ENCODE data around the gene EPB41L1.

EPB41L1 gene

GRCh38 chr20:36262440-36262839, 107.9 kb downstream of the EPB41L1 start:
- DNase-seq (ENCODE audit: low read depth), result no peak

DNA sequence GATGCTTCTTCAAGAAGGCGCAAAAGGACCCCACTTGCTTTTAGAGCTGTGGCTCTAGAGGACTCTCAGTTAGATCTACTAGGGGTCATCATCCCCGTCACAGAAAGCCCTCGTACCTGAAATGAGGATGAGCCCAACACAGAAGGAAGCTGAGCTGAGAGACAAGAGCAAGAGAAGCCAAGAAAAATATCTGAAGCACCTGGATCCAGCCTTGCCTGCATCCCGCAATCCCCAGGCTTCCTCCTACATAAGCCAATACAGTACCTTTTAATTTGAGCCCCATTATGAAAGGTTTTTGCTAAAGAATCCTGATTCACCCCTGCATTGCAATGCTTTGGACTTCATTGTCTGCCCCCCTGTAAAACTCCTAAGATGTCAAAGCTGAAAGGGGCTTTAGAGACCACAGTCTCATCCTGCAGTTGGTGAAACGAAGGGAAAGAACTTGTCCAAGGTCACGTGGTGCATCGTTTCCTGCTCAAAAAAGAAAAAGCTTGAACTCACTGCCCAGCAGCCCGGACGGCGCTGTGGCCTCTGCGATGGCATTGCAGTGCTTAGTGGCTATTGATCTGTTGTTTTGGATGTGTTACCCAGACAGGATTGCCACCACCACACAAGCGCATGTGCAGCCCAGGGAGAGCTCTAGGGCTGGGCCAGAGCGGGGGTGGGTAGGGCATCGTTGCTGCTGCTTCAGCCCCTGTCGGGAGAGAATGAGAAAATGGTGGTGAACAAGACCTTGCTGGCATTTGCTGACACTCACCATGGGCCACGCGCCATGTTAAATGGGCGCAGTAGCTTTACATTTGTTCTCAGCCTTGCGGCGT, 110.1 kb downstream of the EPB41L1 start:
- DNase-seq (ENCODE audit: low read depth), result no peak

- DNase-seq (ENCODE audit: low read depth), result no peak
These were observed 111.6 kb downstream of the EPB41L1 start for GRCh38 chr20:36266189-36266588.

GRCh38 chr20:36267605-36268381, 113.3 kb downstream of the EPB41L1 start:
- DNase-seq (ENCODE audit: low read depth), result no peak

- DNase-seq (ENCODE audit: low read depth), result no peak
These were observed 114.2 kb downstream of the EPB41L1 start for GRCh38 chr20:36268440-36269342.

DNA sequence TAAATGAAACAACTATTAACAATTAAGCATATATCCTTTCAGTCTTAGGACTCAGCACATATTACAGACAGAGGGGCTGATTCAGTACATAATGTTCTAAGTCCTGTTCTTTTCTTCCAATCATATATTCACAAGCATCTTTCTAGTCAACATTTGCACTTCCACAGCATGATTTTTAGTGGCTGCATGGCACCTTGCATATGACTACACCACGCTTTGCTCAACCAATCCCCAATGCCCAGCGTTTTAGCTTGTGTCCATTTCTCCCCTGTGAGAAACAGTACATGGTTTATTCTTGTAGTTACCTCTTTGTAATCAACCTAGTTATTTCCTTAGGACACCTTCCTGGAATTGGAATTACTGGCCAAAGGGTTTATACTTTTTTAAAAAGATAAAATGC, 115.0 kb downstream of the EPB41L1 start:
- DNase-seq (ENCODE audit: low read depth), result no peak

- DNase-seq (ENCODE audit: low read depth), result no peak
These were observed 116.5 kb downstream of the EPB41L1 start for GRCh38 chr20:36270744-36271638.

DNA sequence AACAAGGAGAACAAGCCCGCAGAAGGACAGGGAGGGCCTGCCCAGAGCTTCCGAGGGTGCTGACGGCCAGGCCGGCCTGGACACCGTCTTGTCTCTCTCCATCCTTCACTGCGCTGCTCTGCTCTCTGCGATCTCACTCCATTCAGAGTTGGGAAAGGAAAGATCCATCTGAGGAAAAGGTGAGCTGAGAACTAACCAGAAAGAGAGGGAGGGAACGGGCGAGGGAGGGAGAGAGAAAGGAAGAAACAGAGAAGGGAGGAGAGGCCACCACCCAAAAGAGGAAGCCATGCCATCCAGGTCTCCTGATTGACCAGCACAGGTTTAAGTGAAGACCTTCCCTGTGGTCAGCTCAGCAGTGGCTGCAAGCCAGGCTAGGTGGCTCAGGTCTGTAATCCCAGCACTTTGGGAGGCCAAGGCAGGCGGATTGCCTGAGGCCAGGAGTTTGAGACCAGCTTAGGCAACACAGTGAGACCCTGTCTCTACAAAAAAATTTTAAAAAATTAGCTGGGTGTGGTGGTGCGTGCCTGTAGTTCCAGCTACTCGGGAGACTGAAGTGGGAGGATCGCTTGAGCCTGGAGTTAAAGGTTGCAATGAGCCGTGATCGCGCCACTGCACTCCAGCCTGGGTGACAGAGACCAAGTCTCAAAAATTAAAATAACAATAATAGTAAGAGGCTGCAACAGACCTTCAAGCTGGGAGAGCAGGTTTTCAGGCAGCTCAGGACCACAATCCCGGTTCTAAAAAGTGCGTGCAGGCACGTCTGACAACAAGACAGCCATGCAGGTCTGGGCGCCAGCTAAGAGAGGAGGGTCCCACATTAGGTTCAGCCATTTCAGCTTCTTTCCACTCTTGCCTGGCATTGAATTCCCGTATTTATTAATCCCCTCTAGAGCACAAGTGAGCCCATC, 117.4 kb downstream of the EPB41L1 start:
- no peak for DNase-seq (ENCODE audit: low read depth)

DNA sequence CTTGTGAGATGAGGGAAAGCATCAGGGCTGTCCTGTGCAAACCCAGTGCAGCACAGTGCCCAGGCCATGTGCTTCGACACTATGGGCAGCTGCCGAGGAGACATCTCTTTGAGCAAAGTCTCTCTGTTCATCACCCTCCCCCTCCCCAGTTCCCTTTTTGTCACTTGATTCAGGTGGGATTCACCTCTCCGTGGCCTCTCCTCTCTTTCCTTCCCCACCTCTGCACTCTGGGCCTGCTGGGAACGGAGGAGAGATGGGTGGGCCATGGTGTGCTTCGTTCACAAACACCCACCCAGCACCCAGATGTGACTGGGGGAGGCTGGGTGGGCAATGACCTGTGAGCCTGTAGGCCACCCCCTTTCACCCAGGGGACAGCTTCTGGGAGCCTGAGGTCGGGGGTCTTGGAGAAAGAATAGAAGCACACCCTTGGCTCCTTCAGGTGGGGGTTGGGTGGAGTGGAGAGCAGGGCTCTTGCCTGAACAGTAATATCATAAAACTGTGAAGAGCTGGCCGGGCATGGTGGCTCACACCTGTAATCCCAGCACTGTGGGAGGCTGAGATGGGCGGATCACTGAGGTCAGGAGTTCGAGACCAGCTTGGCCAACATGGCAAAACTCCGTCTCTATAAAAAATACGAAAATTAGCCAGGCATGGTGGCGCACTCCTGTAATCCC, 118.1 kb downstream of the EPB41L1 start:
- no peak for DNase-seq (ENCODE audit: low read depth)

DNA sequence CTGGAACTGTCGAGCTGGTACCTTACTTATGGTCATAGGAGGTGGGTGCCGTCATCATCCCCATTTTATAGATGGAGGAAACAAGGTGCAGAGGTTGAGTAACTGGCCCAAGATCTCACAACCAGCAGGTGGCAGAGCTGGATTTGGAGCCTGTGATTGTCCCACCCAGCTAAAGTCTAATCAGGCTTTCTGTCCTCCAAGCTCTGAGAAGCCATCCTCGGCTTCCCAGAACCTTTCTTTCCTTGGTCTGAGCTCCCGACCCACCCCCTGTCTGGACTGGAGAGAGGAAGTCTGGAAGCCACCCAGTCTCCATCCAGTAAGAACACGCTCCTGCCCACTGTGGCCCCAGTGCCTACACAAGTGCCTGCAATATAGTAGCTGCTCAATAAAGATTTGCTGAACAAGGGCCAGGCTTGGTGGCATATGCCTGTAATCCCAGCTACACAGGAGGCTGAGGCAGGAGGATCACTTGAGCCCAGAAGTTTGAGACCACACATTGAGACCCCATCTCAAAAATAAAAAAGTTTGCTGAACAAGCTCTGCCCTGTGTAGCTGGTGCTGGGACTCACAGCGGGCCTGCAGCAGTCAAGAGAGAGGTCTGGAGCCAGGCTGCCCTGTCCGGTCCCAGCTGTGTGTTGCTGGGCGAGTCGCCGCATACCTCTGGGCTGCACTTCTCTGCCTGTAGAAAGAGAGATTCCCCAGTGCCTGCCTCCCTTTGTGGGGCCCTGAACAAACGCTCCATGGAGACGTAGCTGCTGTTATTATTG, 119.1 kb downstream of the EPB41L1 start:
- peak; percentile 1 for DNase-seq (ENCODE audit: low read depth)

GRCh38 chr20:36274181-36274841, 119.8 kb downstream of the EPB41L1 start:
- DNase-seq (ENCODE audit: low read depth), result no peak

- DNase-seq (ENCODE audit: low read depth), result no peak
These were observed 120.5 kb downstream of the EPB41L1 start for GRCh38 chr20:36275011-36275410.

GRCh38 chr20:36275441-36276189, 121.1 kb downstream of the EPB41L1 start:
- DNase-seq (ENCODE audit: low read depth), result no peak

DNA sequence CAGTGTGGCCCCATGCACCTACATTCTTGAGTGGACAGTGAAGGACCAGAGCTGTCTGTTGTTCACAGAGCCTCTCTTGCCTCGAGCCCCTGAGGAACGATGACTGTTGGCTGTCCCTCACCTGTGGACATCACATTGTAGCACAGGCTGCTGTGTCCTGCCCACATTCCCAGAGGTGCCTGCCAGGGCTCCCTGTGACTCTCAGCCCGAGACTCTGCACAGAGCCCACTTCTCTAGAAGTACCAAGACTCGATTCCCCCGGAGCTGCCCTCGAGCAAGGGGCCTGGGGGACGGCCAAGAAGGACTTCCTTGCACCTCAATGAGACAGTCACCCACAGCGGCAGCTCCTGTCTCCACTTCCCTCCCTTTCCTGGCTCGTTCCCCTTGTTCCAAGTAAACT, 123.0 kb downstream of the EPB41L1 start:
- DNase-seq (ENCODE audit: low read depth), result no peak

DNA sequence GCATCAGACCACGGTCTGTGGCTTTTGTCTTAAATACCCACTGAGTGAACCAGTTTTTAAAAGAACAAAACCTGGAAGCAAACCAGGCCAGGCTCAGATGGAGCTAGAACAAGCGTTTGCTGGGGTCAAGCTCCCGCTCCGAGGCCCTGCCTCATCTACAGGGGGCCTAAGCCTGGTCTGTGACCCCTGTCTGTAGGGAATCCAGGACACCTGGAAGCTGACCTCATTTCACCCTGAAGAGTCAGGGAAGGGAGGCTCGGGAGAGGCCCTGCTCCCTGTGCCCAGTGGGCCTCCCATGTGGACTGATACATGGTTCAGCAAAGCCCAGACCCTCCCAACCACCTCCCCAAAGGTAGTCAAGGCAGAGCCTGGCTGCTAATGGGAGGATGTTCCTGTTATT, 124.8 kb downstream of the EPB41L1 start:
- DNase-seq (ENCODE audit: low read depth), result no peak

DNA sequence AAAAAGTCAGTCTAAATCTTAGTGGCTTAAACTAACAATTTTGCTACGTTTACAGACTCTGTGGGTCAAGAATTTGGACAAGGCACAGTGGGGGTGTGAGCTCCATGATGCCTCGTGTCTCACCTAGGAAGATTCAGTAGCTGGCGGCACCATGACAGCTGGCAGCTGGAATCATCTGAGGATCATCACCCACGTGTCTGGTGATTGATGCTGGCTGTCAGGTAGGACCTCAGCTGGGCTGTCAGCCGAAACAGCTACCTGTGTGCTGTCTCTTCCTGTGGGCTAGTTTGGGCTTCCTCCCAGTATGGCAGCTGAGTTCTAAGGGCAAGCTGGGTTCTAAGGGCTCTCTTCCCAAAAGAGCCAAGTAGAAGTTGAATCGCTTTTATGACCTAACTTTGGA, 125.2 kb downstream of the EPB41L1 start:
- no peak for DNase-seq (ENCODE audit: low read depth)

- no peak for DNase-seq (ENCODE audit: low read depth)
These were observed 127.3 kb downstream of the EPB41L1 start for GRCh38 chr20:36281785-36282380.

All from stromal cell of bone marrow (primary cell).